Nephron (organoid): ENCODE results near the gene NCBP2L.

Experiments
- H3K27ac Mint-ChIP-seq, 3 experiments: 2 replicates each; pipeline ENCODE4 v1.8.0; 2020; ENCODE audit warnings: mixed read lengths in 3 of 3, mild to moderate bottlenecking in 2 of 3, moderate library complexity in 1 of 3
- H3K27me3 Mint-ChIP-seq: 2 replicates; pipeline ENCODE4 v1.8.0; 2021; ENCODE audit warnings: low read depth, mild to moderate bottlenecking, moderate library complexity, mixed read lengths
- H3K36me3 Mint-ChIP-seq: 2 replicates; pipeline ENCODE4 v1.8.0; 2020; ENCODE audit warnings: low read depth, mixed read lengths
- H3K4me1 Mint-ChIP-seq: 2 replicates; pipeline ENCODE4 v1.8.0; 2020; ENCODE audit warnings: mixed read lengths
- H3K4me3 Mint-ChIP-seq, 3 experiments: 2 replicates each; pipeline ENCODE4 v1.8.0; 2020; ENCODE audit warnings: mild to moderate bottlenecking in 3 of 3, mixed read lengths in 3 of 3, moderate library complexity in 2 of 3
- H3K9me3 Mint-ChIP-seq: 2 replicates; pipeline ENCODE4 v1.8.0; 2020; ENCODE audit warnings: mixed read lengths
- TF ChIP-seq, protein P1 (sequence below), 3 experiments: fragments of 200-600 bp; sonication (generic); IDR thresholded peaks; one replicate each; pipeline ENCODE4 v1.5.0; 2021; ENCODE audit warnings: antibody characterized with exemption in 3 of 3; ENCODE audit not compliant: unreplicated experiment in 3 of 3

NCBP2L gene

DNA sequence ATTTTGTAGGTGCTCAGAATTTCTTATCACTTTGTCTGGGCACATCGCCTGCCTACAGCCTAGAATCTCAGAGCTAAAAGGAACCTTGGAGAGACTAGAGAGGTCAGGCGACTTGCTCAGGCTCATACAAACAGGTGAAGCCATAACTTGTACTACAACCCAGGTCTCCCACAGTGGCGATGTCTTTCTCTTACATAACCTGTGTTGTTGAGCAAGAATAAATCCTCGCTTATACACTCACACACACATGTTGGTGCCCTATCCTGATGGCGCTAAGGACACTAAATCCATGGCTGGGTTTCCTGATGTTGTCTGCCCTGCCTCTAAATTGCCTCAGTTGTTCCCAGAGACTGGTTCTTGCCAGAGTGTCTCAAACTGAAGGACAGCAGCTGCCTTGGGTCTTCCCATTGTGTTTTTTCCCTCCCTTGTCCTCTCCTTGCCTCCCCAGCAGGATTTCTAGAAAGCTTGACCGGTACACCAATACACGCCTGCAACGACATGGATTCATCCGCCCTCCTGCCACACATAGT lies 3.6 kb upstream of the NCBP2L start:
- H3K27ac Mint-ChIP-seq = peak overlapping the region in 2 of 3 experiments; percentile 30 to 43
- H3K4me3 Mint-ChIP-seq = peak overlapping the region; percentile 83 to 86 (median 86)
- no peaks in the 10 kb centered on the region for H3K36me3 Mint-ChIP-seq
- TF ChIP-seq, protein P1, sequence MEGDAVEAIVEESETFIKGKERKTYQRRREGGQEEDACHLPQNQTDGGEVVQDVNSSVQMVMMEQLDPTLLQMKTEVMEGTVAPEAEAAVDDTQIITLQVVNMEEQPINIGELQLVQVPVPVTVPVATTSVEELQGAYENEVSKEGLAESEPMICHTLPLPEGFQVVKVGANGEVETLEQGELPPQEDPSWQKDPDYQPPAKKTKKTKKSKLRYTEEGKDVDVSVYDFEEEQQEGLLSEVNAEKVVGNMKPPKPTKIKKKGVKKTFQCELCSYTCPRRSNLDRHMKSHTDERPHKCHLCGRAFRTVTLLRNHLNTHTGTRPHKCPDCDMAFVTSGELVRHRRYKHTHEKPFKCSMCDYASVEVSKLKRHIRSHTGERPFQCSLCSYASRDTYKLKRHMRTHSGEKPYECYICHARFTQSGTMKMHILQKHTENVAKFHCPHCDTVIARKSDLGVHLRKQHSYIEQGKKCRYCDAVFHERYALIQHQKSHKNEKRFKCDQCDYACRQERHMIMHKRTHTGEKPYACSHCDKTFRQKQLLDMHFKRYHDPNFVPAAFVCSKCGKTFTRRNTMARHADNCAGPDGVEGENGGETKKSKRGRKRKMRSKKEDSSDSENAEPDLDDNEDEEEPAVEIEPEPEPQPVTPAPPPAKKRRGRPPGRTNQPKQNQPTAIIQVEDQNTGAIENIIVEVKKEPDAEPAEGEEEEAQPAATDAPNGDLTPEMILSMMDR (IDR thresholded peaks at IDR 0.05; ENCODE audit: unreplicated experiment in 3 of 3) = no peak
- H3K4me1 Mint-ChIP-seq = peaks cover 24% of the 10 kb centered on the region
- H3K27me3 Mint-ChIP-seq = peaks cover 3% of the 10 kb centered on the region
- no peaks in the 10 kb centered on the region for H3K9me3 Mint-ChIP-seq

DNA sequence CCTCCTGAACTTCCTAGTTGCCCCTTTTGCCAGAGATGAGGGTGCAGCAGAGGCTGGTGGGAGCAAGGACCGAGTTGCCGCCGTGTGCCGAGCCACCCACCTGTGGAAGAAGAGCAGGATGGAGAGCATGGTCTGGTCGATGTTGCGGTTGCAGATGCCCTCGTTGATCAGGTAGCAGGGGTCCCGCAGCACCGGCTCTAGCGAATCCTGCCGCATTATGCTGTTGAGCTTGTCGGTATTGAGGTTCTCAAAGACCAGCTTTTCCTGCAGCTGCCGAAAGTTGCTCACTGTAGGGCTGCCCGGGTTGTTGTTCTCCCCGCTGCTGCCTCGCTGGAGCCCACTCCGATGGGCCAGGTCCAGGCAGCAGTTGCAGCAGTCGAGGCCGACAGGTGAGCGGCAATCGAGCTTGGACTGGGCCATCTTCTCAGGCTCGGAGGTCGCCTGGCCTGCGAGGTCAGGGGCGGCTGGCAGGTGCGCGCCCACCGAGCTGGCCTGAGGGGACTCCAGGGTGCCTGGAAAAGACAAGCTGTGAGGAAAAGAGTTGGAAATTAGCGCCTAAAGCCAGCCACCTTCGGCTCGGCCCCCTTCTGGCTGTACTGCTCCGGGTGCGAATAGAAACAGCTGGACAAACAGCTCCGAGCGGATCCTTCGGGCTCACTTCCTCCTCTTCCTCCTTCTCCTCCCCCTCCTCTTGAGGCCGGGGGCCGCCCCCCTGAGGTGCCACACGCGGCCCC lies 2.4 kb upstream of the NCBP2L start:
- TF ChIP-seq, protein P1 (IDR thresholded peaks at IDR 0.05; ENCODE audit: unreplicated experiment in 3 of 3) = peak in 1 of 3 experiments; percentile 21
- Mint-ChIP-seq H3K4me1 (peaks cover 24% of the 10 kb centered on the region), H3K36me3 (no peaks in the 10 kb centered on the region), H3K27me3 (peaks cover 4% of the 10 kb centered on the region), H3K27ac (no peak overlapping the region), H3K9me3 (no peaks in the 10 kb centered on the region), H3K4me3 (peak overlapping the region; percentile 83 to 86 (median 86))

DNA sequence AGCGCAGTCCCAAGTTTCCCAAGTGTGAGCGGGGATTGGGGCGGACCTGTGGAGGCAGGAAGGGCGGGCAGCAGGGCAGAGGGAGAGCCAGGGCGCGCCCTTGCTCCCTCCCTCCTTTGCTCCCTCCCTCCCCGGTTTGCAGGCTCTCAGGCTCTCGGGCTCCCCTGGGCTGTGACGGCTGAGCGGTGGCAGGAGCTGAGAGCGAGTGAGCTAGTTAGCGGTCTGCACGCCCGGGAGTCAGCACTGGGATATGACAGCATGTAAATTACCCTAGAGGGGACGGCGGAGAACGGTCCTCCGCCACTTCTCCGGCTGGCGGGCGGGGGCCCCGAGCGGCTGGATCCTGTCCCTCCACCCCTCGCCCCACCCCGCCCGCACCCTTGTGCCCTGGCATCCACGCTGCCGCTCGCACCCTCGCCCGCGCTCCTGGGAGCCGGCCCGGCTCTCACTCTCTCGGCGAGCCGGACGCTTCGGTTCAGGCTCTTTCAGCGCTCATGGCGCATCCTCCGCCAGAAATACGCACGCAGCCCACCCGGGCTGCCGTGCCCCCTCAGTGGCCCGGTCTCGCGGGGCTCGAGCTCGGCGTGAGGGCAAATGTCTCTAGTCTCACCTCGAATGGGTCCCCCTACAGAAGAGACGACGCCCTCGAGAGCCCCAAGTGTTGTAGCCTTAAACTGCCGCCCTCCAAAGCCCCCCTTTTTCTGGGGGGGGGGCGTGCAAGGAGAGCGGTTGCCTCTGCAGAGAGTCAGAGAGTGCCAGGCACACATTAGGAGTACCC lies 1.6 kb upstream of the NCBP2L start, which contains the start of gene TSC22D3:
TSC22D3 (minus strand) TSS at position 54 of the 778 bp plus-strand sequence. CDS start 368 bp downstream, outside the sequence.
- Mint-ChIP-seq H3K9me3 (no peaks in the 10 kb centered on the region), H3K4me1 (peaks cover 24% of the 10 kb centered on the region), H3K36me3 (no peaks in the 10 kb centered on the region), H3K4me3 (peak within 1 kb of the TSS; percentile 86 to 90 (median 86)), H3K27me3 (peaks cover 4% of the 10 kb centered on the region), H3K27ac (peak within 1 kb of the TSS; percentile 9 to 23 (median 22))
- TF ChIP-seq, protein P1 (IDR thresholded peaks at IDR 0.05; ENCODE audit: unreplicated experiment in 3 of 3) = no peak

DNA sequence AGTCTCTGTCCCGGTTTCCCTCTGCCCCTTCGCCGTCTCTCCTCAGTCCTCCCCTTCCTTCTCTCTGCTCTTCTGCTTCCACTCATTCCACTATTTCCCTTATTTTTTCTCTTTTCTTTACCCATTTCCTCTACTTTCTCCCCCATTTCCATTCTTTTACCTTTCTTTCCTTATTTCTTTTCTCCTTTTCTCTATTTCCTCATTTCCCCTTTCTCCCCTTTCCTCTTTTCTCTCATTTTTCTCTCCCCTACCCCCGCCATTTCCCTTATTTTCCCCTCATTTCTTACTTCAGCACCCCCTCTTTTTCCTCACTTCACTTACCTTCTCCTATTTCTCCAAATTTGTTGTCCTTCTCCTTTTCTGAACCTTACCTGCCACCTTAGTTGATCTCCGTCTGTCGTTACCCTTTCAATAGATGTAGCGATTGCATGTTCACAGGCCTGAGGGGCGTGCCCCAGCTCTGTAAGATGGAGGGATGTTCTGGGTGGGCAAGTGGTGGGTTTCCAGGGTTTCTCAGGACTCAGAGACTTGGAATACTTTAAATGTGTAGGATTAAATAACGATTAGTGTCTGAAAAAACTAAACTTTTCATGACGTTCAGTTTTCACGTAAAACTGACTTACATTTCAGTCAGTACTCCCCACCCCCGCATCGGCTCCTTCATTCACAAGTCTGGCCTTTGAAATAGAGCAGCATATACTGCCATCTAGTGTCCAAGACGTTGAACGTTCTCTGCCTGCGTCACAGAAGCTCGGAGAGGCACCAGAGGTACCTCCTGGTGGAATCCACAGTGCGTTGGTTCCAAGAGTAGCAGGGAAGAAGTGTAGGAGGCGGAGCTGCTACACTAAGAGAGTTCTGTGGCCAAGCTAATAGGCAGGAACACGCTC lies 641 bp upstream of the NCBP2L start:
- peaks cover 4% of the 10 kb centered on the region for H3K27me3 Mint-ChIP-seq
- TF ChIP-seq, protein P1 (IDR thresholded peaks at IDR 0.05; ENCODE audit: unreplicated experiment in 3 of 3) = peak; percentile 58 to 72 (median 70)
- no peaks in the 10 kb centered on the region for H3K9me3 Mint-ChIP-seq

DNA sequence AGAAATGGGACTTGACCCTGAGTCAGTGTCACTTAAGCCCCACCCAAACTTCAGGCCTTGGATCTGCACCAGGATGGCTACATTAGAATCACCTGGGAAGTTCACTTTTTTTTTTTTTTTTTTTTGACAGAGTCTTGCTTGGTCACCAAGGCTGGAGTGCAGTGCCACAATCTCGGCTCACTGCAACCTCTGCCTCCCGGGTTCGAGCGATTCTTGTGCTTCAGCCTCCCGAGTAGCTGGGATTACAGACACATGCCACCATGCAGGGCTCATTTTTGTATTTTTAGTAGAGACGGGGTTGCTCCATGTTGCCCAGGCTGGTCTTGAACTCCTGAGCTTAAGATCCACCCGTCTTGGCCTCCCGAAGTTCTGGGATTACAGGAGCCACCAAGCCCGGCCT lies 3.0 kb downstream of the NCBP2L start:
- H3K27me3 Mint-ChIP-seq = peaks cover 4% of the 10 kb centered on the region
- H3K27ac Mint-ChIP-seq = no peak overlapping the region
- no peak overlapping the region for H3K4me3 Mint-ChIP-seq
- TF ChIP-seq, protein P1 (IDR thresholded peaks at IDR 0.05; ENCODE audit: unreplicated experiment in 3 of 3) = no peak
- H3K9me3 Mint-ChIP-seq = no peaks in the 10 kb centered on the region
- no peaks in the 10 kb centered on the region for H3K36me3 Mint-ChIP-seq
- peaks cover 13% of the 10 kb centered on the region for H3K4me1 Mint-ChIP-seq

More for the DNA sequence above, 641 bp upstream of the NCBP2L start:
- H3K4me3 Mint-ChIP-seq = peak overlapping the region; percentile 86 to 90 (median 86)
- H3K4me1 Mint-ChIP-seq = peaks cover 24% of the 10 kb centered on the region
- no peaks in the 10 kb centered on the region for H3K36me3 Mint-ChIP-seq
- peak overlapping the region; percentile 9 to 39 (median 22) for H3K27ac Mint-ChIP-seq
